Stomach smooth muscle (tissue), 2 donors: ENCODE results near the gene SPTLC3.

Experiments
- H3K27ac ChIP-seq: one replicate; pipeline ENCODE4 v1.7.0; 2013; ENCODE audit warnings: mild to moderate bottlenecking, low read length, inconsistent platforms
- H3K27me3 ChIP-seq, 2 donors: one replicate each; pipeline ENCODE4 v1.7.0; 2013; ENCODE audit warnings: low read length in 2 of 2; ENCODE audit not compliant: insufficient read depth in 2 of 2, control insufficient read depth in 1 of 2
- H3K36me3 ChIP-seq, 2 donors: one replicate each; pipeline ENCODE4 v1.7.0; 2013; ENCODE audit warnings: low read length in 2 of 2; ENCODE audit not compliant: control insufficient read depth in 2 of 2, insufficient read depth in 2 of 2
- H3K4me1 ChIP-seq: one replicate; pipeline ENCODE4 v1.7.0; 2013; ENCODE audit warnings: low read length; ENCODE audit not compliant: control insufficient read depth, insufficient read depth
- H3K4me3 ChIP-seq, 2 donors: one replicate each; pipeline ENCODE4 v1.7.0; 2013; ENCODE audit warnings: low read length in 2 of 2
- H3K9ac ChIP-seq, 2 donors: one replicate each; pipeline ENCODE4 v1.7.0; 2013; ENCODE audit warnings: low read length in 2 of 2, mild to moderate bottlenecking in 1 of 2
- H3K9me3 ChIP-seq, 2 donors: one replicate each; pipeline ENCODE4 v1.7.0; 2013; ENCODE audit warnings: low read length in 2 of 2; ENCODE audit not compliant: control insufficient read depth in 2 of 2
- donor health status: healthy.
- donor health status: Pancreatic carcinoma.

The SPTLC3 gene

DNA sequence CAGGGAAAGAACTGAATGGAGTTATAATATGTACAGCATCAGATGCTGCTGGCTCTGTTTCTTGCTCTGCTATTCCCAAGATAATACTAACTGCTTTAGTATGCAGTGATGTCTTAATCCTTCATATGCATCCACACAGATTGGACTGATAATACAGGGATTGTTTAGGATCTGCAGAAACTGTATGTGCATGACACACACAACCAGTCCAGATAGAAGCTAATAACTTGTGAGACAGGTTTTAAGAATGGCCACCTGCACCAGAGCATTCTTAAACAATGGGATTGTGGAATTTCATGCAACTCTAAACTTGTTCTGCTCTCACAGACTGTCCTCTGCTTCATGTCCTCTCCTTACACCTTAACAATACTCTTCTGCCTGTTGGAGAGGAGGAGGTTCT, 90.9 kb downstream of the SPTLC3 start:
- Histone ChIP-seq H3K27me3 (no peaks in the 10 kb centered on the region), H3K4me1 (no peaks in the 10 kb centered on the region), H3K36me3 (no peaks in the 10 kb centered on the region), H3K9ac (no peak overlapping the region), H3K9me3 (no peaks in the 10 kb centered on the region), H3K27ac (no peak overlapping the region), H3K4me3 (no peak overlapping the region)

DNA sequence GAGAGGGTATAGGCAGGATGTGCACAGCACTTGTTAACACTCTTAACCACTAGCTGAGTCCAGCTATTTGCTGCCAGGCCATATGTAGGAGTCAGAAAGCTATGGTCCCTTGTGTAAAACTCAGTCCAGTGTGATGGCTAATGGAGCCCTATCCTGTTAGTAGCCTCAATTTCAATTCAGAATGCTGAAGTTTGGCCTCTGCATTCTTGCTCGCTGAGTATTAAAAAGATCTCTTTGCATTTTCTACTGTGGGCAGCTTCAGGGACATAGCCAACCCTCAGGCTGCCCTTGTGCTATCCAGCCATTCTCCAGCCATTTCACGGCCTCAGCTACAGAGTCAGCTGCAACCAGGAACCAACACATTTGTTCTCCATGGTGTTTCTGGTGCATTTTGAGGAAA, 92.5 kb downstream of the SPTLC3 start:
- Histone ChIP-seq H3K36me3 (no peaks in the 10 kb centered on the region), H3K9ac (no peak overlapping the region), H3K9me3 (no peaks in the 10 kb centered on the region), H3K4me3 (no peak overlapping the region), H3K27ac (no peak overlapping the region), H3K4me1 (no peaks in the 10 kb centered on the region), H3K27me3 (no peaks in the 10 kb centered on the region)

DNA sequence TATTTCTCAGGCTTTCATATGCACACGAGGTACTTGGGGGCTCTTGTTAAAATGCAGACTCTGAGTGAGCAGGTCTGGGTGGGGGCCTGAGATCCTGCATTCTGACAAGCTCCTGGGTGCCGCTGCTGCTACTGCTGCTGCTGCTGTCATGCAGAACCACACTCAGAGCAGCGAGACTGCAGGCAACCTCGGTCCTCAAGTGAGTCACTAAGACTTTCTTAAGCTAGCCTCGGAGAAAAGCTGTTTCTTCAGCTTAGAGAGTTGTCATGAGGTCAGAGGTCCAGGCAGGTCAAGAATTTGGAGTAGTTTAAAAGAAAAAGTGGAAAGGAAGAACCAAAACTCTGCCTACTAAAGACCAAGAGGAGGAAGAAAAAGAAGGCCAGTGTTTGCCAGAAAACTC, 92.9 kb downstream of the SPTLC3 start:
- H3K4me3 ChIP-seq, result no peak overlapping the region
- H3K9ac ChIP-seq, result no peak overlapping the region
- no peaks in the 10 kb centered on the region for H3K27me3 ChIP-seq
- no peaks in the 10 kb centered on the region for H3K9me3 ChIP-seq
- H3K36me3 ChIP-seq, result no peaks in the 10 kb centered on the region
- no peak overlapping the region for H3K27ac ChIP-seq
- H3K4me1 ChIP-seq, result no peaks in the 10 kb centered on the region

DNA sequence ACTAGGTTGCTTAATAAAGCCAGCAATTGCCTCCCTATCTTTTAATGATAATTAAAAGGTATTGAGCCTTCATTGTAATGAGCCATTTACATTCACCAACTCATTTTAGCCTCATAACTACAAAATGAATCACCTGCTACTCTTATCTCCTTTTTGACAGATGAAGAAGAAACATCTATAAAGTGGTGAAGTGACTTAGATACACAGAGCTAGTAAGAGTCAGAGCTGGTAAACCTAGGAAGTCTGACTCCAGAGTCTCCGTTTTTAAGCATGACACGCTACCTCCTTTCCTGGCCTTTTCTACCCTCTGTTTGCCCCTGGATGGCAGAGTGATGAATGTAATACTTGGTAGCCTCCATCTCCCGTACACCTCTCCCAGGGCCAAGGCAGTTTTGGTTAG, 93.5 kb downstream of the SPTLC3 start:
- H3K9me3 ChIP-seq, result no peaks in the 10 kb centered on the region
- H3K9ac ChIP-seq, result no peak overlapping the region
- no peaks in the 10 kb centered on the region for H3K36me3 ChIP-seq
- no peaks in the 10 kb centered on the region for H3K27me3 ChIP-seq
- no peak overlapping the region for H3K4me3 ChIP-seq
- H3K4me1 ChIP-seq, result no peaks in the 10 kb centered on the region
- H3K27ac ChIP-seq, result no peak overlapping the region

DNA sequence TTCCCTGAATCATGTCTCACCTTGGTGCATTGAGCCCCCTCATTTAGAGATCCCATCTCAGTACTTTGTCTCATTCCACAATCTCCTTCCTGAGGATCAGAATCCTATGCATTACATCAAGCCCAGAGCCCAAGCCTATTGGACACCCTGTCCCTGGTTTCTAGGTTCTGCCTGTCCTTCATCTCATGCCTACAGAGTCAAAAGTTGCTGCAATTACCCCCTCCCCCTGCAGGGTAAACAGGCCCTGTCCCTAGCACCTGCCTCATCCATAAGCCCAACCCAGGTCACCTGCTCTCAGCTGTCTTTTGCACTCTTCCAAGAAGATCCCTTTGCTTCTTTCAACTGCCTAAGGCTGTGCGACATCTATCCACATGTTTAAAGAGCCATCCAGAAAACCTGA, 93.9 kb downstream of the SPTLC3 start:
- H3K4me3 ChIP-seq, result no peak overlapping the region
- no peak overlapping the region for H3K27ac ChIP-seq
- no peaks in the 10 kb centered on the region for H3K4me1 ChIP-seq
- H3K36me3 ChIP-seq, result no peaks in the 10 kb centered on the region
- H3K27me3 ChIP-seq, result no peaks in the 10 kb centered on the region
- no peaks in the 10 kb centered on the region for H3K9me3 ChIP-seq
- no peak overlapping the region for H3K9ac ChIP-seq

DNA sequence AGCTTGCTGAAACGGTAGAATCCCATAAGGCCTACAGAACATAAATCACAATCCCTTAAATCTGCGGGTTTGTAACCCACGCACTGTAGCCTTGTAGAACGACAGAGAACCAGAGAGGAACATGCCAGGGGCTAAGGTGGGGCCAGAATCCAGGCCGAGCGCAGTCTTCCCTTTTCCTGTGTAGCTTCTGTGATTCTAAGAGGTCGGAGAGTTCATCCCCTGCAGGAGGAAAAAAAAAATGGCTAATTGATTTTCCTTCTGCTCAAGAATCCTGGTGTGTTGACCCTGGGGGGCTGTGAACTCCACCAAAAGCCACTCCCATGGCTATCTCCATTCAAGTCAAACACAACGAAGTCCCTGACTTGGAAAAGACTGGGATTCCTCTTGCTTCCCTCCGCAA, 96.3 kb downstream of the SPTLC3 start:
- Histone ChIP-seq H3K9ac (no peak overlapping the region), H3K27ac (no peak overlapping the region), H3K36me3 (no peaks in the 10 kb centered on the region), H3K4me3 (no peak overlapping the region), H3K4me1 (no peaks in the 10 kb centered on the region), H3K9me3 (no peaks in the 10 kb centered on the region), H3K27me3 (no peaks in the 10 kb centered on the region)

DNA sequence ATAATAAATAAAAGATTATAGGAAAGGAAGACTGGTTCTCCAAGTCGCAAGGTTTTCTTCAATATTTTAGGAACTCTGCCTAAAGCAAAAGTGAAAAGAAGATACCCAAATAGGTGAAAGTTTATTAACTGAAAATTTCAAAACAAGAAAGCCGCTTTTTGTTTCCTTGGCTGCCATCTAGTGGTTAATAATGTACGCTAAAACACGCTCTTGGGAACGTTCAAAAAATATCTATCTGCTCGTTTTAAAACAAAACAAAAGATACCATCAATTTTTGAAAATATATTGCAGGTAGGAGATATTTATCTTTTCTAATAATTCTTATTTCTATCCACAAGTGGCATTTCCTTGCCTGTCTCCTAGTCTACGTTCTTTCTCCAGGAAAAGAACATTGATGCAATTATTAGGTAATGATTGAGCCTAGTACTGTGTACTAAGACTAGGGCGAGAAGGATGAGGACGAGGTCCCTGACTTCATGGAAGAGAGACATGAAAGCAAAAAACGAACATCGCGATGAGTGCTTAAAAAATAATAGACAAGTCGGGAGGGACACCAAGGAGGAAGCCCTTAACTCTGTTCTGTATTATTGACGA, 97.2 kb downstream of the SPTLC3 start:
- Histone ChIP-seq H3K4me3 (no peak overlapping the region), H3K27me3 (no peaks in the 10 kb centered on the region), H3K36me3 (no peaks in the 10 kb centered on the region), H3K27ac (no peak overlapping the region), H3K9ac (peak overlapping the region in 1 of 2 donors; percentile 22), H3K4me1 (no peaks in the 10 kb centered on the region), H3K9me3 (no peaks in the 10 kb centered on the region)

DNA sequence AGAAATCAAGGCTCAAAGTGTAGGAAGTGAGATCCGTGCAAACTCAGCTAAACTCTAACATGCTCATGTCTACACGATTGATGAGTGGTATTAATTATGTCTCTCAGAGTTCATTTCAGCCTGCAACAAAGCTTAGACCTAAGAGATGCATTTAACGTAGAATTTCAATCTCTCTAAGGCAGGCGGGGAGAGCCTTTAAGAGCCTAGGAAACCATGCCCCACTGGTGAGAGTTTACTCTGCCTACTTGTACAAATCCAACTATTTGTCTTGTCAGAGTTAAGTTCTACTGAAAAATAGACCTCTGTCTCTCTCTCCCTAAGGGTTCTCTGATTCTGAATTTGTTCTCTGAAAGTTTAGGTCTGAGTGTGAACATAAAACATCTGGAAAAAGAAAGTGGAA, 100.9 kb downstream of the SPTLC3 start:
- no peaks in the 10 kb centered on the region for H3K36me3 ChIP-seq
- no peak overlapping the region for H3K9ac ChIP-seq
- H3K27me3 ChIP-seq, result no peaks in the 10 kb centered on the region
- no peaks in the 10 kb centered on the region for H3K4me1 ChIP-seq
- H3K27ac ChIP-seq, result no peak overlapping the region
- no peak overlapping the region for H3K4me3 ChIP-seq
- H3K9me3 ChIP-seq, result no peaks in the 10 kb centered on the region

DNA sequence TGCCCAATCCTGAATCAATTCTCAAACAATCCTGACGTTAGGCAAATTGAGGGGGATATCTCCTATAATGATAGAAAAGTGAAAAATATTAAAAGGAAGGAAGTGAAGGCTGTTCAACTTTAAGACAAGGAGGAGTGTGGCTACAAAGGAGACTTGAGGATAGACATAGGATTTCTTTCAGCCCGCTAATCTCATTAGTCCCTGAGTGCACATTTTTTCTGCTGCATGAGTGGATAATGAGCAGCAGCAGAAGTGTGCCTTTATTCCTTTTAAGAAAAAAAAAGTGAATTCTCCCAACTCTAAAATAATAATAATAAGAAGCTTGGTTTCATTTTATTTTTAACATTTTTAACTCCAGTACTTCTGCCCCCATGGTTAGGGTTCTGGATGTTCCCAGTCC, 102.0 kb downstream of the SPTLC3 start:
- Histone ChIP-seq H3K4me3 (no peak overlapping the region), H3K27me3 (no peaks in the 10 kb centered on the region), H3K27ac (no peak overlapping the region), H3K36me3 (no peaks in the 10 kb centered on the region), H3K4me1 (no peaks in the 10 kb centered on the region), H3K9ac (no peak overlapping the region), H3K9me3 (no peaks in the 10 kb centered on the region)

DNA sequence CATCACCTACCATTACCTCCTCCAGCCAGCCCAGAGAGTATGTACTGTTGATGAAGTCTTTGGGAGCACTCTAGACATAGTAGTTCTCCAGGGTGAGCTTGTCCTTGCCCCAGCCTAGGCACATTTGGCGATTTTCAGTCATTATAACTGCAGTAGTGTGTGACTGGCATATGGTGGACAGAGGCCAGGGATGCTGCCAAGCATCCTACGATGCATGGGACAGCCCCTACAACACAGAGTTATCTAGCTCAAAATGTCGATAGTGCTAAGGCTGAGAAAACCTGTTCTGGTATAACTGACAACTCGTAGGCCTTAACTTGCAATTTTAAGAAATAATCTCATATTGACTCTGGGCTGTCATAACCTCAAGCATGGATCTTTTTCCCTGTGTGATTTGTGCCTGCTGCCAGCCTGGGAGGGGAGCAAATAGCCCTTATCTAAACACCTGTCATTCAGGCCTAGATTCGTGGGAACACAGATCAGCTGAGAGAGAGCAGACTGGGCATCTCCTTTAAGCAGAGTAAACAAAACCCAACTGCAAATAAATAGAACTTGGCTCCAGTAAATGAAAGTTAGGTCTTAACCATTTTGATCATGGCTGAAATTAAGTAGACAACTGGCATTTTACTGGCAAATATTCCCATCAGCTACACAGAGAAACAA, 102.6 kb downstream of the SPTLC3 start:
- Histone ChIP-seq H3K27ac (no peak overlapping the region), H3K9me3 (no peaks in the 10 kb centered on the region), H3K27me3 (no peaks in the 10 kb centered on the region), H3K4me1 (no peaks in the 10 kb centered on the region), H3K36me3 (no peaks in the 10 kb centered on the region), H3K4me3 (no peak overlapping the region), H3K9ac (no peak overlapping the region)

DNA sequence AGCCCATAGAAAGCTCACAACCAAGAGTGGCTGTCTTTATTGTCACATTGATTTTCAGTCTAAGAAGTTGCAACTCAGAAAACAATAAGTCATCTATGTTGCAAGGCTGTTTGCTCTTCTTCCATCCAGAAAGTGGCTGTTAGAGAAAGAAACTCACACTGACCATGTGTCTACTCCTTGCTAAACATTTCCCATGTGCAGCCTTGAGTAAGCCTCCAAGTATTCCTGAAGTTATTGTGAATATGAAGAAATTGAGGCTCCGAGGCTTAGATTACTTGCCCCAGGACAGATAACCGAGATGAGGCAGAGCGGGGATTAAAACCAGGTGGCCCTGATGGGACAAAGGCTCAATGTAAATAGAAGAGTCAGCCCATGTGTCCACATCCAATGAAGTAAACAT, 105.0 kb downstream of the SPTLC3 start:
- H3K36me3 ChIP-seq, result no peaks in the 10 kb centered on the region
- no peaks in the 10 kb centered on the region for H3K27me3 ChIP-seq
- H3K9me3 ChIP-seq, result no peaks in the 10 kb centered on the region
- no peak overlapping the region for H3K4me3 ChIP-seq
- H3K4me1 ChIP-seq, result no peaks in the 10 kb centered on the region
- no peak overlapping the region for H3K27ac ChIP-seq
- no peak overlapping the region for H3K9ac ChIP-seq
